ENCODE data around the gene C3.
A peak's percentile ranks its signal among the peaks of the same experiment; 100 is the strongest.
"Not testable (repeated sequence)": the region's sequence is repeated elsewhere in the genome, so short reads cannot be mapped to it uniquely, and the experiment has no call there.

C3 gene

GRCh38 chr19:6649185-6649584 is 71.3 kb downstream of the C3 start:
- no peak for DNase-seq (ENCODE audit: low spot score)
- no peak for TF ChIP-seq CTCF (IDR thresholded peaks at IDR 0.05; ENCODE audit: borderline replicate concordance, control extremely low read depth, extremely low read depth, insufficient read depth, missing control alignments)
- in situ Hi-C loops (cut with MboI; ENCODE audit: low sequenced_read_pairs, unreplicated experiment), result no loop called here

GRCh38 chr19:6648141-6648715 is 72.2 kb downstream of the C3 start:
- in situ Hi-C loops (cut with MboI; ENCODE audit: low sequenced_read_pairs, unreplicated experiment), result no loop called here
- DNase-seq (ENCODE audit: low spot score), result no peak
- no peak for TF ChIP-seq CTCF (IDR thresholded peaks at IDR 0.05; ENCODE audit: borderline replicate concordance, control extremely low read depth, extremely low read depth, insufficient read depth, missing control alignments)

DNA sequence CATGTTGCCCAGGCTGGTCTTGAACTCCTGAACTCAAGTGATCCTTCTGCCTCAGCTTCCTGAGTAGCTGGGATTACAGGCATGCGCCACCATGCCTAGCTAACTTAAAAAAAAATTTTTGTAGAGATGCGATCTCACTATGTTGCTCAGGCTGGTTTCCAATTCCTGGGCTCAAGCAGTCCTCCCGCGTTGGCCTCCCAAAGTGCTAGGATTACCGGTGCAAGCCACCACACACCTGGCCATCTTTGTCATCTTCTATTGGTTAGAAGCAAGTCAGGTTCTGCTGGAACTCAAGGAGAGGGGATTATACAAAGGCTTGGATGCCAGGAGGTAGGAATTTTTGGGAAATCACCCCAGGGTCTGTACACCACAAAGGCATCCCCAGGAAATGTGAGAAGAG is 75.7 kb downstream of the C3 start:
- DNase-seq (ENCODE audit: low spot score), result no peak
- in situ Hi-C loops (cut with MboI; ENCODE audit: low sequenced_read_pairs, unreplicated experiment), result no loop called here
- no peak for TF ChIP-seq CTCF (IDR thresholded peaks at IDR 0.05; ENCODE audit: borderline replicate concordance, control extremely low read depth, extremely low read depth, insufficient read depth, missing control alignments)

DNA sequence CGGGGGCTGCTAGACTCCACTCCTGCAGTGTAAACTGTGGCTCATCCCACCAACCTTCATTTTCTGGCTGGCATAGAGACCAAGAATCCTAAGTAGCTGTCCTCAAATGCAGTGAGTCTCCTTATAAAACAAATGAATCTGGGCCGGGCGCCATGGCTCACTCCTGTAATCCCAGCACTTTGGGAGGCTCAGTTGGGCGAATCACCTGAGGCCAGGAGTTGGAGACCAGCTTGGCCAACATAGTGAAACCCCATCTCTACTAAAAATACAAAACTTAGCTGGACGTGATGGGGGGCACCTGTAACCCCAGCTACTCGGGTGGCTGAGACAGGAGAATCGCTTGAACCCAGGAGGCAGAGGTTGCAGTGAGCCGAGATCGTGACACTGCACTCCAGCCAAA is 80.1 kb downstream of the C3 start:
- DNase-seq (ENCODE audit: low spot score); in situ Hi-C loops (cut with MboI; ENCODE audit: low sequenced_read_pairs, unreplicated experiment): not testable (repeated sequence)

DNA sequence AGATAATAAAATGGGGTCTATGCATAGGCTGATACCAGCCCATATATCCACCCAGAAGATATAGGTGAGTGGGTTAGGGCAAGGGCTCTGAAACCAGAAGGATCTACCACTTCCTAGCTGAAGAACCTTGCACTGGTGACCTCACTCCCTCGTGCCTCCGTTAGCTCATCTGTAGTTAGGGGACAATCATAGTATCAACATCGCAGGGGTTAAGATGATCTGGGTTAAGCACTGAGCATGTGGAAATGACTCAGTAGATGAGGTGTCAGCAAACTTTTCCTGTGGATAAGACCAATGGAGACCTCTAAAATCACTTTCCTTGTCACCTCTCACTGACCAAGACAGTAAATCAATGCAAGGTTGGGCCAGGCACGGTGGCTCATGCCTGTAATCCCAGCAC is 81.0 kb downstream of the C3 start:
- DNase-seq (ENCODE audit: low spot score), result no peak
- no peak for TF ChIP-seq CTCF (IDR thresholded peaks at IDR 0.05; ENCODE audit: borderline replicate concordance, control extremely low read depth, extremely low read depth, insufficient read depth, missing control alignments)
- in situ Hi-C loops (cut with MboI; ENCODE audit: low sequenced_read_pairs, unreplicated experiment), result loop anchor here (10.0 kb wide), 1 partner anchor 225 kb away; no protein-coding TSS in a partner anchor

DNA sequence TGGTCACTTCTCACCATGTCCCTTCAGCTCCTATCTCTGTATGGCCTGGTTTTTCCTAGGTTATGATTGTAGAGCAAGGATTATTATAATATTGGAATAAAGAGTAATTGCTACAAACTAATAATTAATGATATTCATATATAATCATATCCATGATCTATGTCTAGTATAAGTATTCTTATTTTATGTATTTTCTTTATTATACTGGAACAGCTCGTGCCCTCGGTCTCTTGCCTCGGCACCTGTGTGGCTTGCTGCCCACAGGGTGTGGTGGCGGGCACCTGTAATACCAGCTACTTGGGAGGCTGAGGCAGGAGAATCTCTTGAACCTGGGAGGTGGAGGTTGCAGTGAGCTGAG is 87.0 kb downstream of the C3 start:
- DNase-seq (ENCODE audit: low spot score), result not testable (repeated sequence)
- in situ Hi-C loops (cut with MboI; ENCODE audit: low sequenced_read_pairs, unreplicated experiment), result loop anchor here (10.0 kb wide), 1 partner anchor 231 kb away; no protein-coding TSS in a partner anchor

- in situ Hi-C loops (cut with MboI; ENCODE audit: low sequenced_read_pairs, unreplicated experiment), result loop anchor here (10.0 kb wide), 1 partner anchor 232 kb away; no protein-coding TSS in a partner anchor
- TF ChIP-seq CTCF (IDR thresholded peaks at IDR 0.05; ENCODE audit: borderline replicate concordance, control extremely low read depth, extremely low read depth, insufficient read depth, missing control alignments), result peak; percentile 84
These were observed 87.5 kb downstream of the C3 start for GRCh38 chr19:6632747-6633455.

More at GRCh38 chr19:6632747-6633455, 87.5 kb downstream of the C3 start:
- DNase-seq (ENCODE audit: low spot score), result not testable (repeated sequence)
